GM19023 (cell line): Measurements from ENCODE around the gene ARHGAP26.

Source experiments
- ATAC-seq: cut with Tn5 transposase; IDR thresholded peaks from one replicate; pipeline ENCODE4 v1.9.1; 2021; ENCODE audit warnings: mild to moderate bottlenecking, moderate library complexity; ENCODE audit not compliant: unreplicated experiment

The ARHGAP26 gene

GRCh38 chr5:142871363-142872193 lies 101.4 kb downstream of the ARHGAP26 start:
- no peak for ATAC-seq

- no peak for ATAC-seq
Measured at GRCh38 chr5:142872217-142872616, 102.0 kb downstream of the ARHGAP26 start.

- ATAC-seq: no peak
Measured at GRCh38 chr5:142872795-142873194, 102.6 kb downstream of the ARHGAP26 start.

- no peak for ATAC-seq
Measured at GRCh38 chr5:142873831-142874230, 103.7 kb downstream of the ARHGAP26 start.

- ATAC-seq: no peak
Measured at GRCh38 chr5:142874540-142874939, 104.4 kb downstream of the ARHGAP26 start.

DNA sequence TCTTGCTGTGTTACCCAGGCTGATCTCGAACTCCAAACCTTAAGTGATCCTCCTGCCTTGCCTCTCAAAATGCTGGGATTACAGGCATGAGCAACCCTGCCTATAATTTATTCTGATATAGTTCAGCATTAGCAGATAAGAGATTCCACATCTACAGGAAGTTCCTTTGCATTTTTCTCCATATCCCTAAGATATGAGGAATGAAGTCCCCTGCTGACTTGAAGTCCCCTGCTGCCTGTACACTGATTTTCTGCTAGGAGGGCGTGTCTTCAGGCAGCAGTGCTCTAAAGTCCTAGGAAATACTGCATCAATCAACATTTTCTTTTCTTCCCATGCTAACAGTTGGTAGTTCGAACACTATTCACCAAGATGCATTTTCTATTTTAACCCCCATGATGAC lies 105.8 kb downstream of the ARHGAP26 start:
- ATAC-seq: no peak

- ATAC-seq: no peak
Measured at GRCh38 chr5:142876817-142877216, 106.6 kb downstream of the ARHGAP26 start.

DNA sequence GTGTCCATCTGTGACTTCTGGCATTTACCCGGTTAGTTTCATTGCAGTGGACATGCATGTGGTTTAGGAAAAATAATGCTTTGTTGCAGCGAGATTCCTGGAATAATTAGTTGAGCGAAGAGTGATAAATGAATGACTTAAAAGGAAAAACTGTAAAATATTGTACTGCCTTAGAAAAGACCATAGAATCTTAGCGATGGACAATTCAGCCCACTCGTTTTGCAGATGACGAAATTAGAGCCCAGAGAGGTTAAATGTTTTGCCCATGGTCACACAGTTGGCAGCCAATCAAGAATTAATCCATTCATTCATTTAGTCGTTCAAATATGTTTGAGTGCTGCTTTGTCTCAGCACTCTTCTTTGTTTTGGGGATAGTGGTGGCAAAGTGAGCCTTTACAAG lies 107.9 kb downstream of the ARHGAP26 start:
- no peak for ATAC-seq

GRCh38 chr5:142878638-142879037 lies 108.5 kb downstream of the ARHGAP26 start:
- no peak for ATAC-seq

DNA sequence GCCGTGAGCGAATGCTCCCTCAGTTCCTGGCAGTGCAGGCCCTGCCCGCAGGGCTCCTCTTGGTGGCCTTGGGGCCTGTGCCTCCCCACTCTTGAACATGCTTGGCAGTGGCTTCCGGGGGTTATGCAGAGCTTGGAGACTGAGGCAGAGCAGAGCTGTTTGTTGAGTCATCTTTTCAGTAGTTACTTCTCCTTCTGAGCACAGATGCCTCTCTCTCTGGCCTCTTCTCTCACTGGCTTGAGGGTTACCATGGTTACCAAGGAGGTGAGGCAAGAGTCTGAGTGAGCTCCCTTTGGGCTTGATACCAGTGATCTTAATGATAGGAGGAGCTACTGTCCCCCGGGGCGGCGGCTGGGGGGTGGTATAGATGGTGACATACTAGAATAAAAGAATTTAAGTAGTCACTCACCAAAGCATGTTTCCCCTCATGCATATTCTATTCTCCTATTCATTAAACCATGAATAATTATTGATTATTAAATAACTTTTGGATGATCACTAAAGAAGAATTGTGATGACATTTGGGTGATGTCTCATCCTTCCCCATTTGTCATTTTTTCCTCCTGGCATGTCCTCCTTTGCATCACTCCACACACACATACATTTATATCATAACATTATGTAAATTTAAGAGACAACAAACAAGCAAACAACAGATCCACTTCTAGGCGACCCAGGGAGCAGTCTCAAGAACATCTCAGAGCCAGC lies 111.1 kb downstream of the ARHGAP26 start:
- ATAC-seq: no peak

DNA sequence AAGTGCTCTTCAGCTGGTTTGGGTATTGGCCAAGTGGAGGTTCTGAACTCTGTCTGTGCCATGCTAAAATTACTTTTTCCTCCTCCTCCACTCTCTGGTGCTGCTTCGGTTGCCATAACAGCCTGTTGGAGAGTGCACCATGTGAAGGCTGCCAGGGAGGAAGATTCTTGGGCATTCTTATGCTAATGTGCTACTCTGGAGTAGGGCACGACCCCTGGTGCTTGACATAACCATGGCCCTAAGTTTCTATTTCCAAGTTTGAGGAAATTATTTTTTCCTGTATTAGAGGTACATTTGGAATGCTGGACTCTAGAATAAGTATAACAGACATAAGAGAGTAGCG lies 111.6 kb downstream of the ARHGAP26 start:
- ATAC-seq: no peak

DNA sequence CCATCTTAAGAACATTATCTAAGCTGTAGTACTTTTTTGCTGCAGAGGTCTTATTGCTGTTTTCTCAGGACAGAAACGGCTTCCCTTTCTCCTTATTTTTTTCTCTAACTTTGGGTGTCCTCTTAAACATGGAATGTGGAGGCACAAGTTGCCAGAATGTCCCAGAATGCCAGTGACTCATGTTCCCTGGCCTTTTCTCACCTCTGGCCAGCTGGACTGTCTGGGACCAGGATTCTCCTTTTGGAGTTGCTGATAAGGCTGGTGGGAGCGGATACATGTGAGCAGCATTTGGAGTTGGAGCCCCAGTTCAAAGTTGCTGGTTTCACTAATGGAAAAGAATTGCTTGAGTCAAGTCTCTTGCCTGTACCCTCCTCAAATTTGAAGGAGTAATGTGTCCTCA lies 112.8 kb downstream of the ARHGAP26 start:
- ATAC-seq: no peak

DNA sequence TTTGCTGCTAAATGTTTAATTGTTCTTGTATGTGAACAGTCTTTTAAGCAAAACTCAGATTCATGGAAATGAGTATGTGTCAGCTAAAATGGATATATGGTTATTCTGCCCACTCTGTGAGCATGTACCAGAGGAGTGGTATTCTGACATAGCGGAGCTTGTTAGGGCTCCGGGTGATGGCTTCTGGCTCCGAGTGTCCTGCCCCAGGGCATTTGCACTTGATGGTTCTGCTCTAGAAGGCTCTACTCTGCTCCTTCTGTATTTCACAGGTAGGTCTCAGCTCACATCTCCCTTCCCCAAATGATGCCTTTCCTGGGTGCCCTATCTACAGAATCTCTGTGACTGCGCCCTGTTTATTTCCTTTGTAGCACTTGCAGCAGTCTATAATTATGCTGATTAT lies 113.3 kb downstream of the ARHGAP26 start:
- no peak for ATAC-seq

DNA sequence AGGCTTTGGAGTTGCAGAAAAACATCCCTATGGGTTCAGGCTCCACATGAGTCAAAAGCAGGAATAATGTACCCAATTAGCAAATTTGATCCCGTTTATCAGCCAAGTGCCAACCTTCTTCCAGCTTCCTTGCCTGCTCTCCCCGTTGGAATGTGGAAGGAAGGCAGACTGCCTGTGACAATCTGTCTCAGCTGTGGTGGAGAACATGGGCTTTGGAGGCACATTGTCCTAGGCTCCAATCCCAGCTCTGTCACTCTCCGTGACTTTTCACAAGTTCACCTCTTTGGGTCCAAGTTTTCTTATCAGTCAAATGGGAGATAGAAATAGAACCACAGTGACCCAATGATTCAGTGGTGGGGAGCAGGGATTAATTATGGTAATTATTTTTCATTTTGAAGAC lies 113.9 kb downstream of the ARHGAP26 start:
- no peak for ATAC-seq

DNA sequence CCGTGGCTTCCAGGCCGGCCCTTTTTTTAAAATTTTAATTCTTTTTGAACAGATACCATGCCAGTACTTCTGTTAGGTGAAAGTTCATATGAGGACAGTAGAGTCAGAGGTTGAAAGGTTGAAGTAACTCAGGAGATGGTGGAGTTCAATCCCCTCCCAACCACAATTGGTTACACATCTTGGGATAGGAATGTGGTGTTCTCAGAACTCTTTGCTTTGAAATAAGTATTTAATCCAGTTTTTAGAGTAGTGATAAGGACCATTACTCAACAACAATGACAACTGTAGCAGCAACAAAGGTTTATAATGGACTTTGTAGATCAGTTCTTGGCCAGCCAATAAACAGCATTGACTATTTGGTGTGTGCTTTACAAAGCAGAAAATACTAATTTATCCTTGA lies 116.0 kb downstream of the ARHGAP26 start:
- ATAC-seq: no peak

- no peak for ATAC-seq
Measured at GRCh38 chr5:142886956-142887355, 116.8 kb downstream of the ARHGAP26 start.

DNA sequence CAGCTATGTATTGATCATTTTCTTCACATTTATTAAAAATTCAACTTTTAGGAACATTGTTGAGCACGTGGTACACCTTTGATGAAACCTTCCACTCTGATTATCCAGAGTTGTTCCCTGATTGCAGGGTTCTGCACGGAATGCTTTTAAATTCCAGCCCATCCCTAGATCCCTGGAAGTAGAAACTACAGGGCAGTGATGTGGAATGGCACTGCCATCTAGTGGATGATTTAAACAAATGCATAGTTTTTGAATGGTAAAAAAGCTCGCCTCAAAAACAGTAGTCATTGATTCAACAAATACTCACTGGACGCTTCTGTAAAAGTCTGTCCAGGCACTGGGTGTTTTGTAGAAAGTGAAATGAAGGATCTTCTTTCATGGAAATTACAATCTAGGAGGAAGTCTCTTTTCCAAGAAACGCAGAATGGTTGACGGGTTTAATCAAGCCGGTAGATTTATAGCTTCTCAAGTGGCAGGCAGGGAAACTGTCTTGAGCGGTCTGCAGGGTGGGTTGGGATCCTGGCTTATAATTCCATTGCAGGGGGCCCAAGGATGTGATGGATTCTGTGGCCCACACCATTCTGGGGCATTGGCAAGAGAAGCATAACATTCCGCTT lies 118.4 kb downstream of the ARHGAP26 start:
- no peak for ATAC-seq

GRCh38 chr5:142892021-142892420 lies 121.8 kb downstream of the ARHGAP26 start:
- no peak for ATAC-seq

DNA sequence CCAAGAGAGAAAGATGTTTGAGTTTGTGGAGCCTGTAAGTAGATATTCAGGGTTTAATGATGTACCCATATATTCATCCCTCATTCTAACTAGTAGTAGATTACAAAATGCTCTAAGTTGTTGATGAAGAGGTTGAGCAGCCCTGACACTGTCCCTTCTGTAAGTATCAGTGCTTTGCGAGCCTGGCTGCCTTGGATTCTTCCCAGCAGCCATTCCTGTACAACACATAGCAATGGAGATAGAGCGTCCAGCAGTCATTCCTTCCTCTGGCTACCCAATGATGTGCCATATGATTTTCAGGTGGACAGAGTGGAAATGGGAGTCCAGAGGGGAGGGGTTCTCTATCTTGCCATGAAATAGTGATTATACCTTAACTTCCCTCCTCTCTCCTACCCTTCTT lies 124.1 kb downstream of the ARHGAP26 start:
- no peak for ATAC-seq

DNA sequence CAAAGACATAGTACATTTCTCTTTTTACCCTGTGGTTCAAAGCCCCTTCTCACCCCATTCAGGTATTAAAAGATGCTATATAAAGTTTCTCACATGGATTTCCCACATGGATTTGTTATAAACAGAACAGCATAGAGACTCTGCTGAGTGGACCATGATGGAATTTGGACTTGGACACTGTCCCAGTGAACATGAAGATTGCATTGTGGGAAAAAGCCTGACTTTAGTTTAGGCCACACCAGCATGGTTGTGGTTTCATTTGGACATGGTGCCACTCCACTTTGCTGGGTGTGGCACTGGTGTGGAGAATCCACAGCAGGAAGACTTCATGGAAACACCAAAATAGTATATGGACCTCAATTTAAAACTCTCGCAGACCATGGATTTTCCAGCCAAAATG lies 124.6 kb downstream of the ARHGAP26 start:
- no peak for ATAC-seq

- ATAC-seq: no peak
Measured at GRCh38 chr5:142896325-142897007, 126.3 kb downstream of the ARHGAP26 start.
